ENCODE results near the gene GCM1.
A peak's percentile ranks its signal among the peaks of the same experiment; 100 is the strongest.

Gene GCM1

GRCh38 chr6:53144802-53145201 lies 3.8 kb downstream of the GCM1 start:
- no peak for DNase-seq

DNA sequence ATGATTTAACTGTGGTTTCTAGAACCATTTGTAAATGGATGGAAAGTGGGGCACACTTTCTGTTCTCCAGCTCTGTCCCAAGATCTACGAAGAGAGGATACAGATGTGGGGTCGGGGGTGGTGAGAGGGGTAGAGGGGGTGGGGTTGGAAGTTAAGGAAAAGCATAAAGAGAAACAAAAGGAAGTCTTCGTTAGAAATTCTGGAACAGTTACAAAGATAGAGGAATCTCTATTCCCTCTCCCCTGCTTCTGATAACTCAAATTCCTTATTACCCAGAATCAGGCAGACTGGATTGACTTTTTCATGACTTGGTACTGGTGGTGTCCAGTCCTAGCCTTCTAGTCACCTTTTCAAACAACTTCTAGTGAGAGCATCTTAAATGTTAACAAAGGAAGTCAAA lies 4.9 kb downstream of the GCM1 start:
- no peak for DNase-seq

DNA sequence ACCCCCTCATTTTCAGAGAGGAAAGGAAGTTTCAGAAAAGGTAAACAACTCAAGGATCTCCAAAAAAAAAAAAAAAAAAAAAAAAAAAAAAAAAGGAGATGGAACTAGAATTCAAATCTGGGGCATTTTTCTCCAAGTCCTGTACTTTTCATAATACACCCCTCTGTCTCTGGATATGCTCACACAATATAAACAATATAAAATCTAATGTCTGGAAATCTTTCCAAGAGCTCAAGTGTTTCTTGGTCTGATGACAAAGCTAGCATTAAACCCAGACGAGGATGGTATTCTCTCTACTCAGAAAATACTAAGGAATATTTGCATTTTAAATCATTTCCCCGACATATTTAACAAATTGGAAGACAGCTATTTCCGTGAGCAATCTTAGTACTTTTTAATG lies 5.8 kb downstream of the GCM1 start:
- no peak for DNase-seq

- DNase-seq = no peak
Observed at GRCh38 chr6:53139841-53140413, 8.7 kb downstream of the GCM1 start.

DNA sequence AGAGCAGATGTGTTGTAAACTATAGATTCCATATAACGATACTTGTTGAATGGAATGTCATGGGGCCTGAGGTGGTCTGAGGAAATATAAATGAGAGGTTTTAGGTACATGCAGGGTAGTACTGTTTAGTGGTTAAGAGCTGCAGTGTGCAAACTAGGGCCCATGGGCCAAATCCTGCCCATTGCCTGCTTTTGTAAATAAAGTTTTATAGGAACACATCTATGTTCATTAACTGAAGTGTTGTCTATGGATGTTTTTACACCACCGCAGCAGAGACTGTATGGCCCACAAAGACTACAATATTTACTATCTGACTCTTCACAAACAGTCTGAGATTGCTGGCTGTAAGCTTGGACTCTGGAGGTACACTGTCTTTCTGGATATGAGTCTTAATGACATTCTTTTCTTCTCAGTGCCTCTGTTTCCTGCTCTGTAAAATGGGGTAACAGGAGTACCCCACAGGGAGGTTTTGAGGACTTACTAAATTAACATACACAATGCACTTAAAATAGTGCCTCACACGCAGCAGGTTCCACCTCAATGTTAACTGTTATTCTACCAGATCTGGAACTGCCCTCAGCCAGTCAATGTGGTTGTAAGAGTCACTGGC lies 12.5 kb downstream of the GCM1 start:
- DNase-seq = no peak

DNA sequence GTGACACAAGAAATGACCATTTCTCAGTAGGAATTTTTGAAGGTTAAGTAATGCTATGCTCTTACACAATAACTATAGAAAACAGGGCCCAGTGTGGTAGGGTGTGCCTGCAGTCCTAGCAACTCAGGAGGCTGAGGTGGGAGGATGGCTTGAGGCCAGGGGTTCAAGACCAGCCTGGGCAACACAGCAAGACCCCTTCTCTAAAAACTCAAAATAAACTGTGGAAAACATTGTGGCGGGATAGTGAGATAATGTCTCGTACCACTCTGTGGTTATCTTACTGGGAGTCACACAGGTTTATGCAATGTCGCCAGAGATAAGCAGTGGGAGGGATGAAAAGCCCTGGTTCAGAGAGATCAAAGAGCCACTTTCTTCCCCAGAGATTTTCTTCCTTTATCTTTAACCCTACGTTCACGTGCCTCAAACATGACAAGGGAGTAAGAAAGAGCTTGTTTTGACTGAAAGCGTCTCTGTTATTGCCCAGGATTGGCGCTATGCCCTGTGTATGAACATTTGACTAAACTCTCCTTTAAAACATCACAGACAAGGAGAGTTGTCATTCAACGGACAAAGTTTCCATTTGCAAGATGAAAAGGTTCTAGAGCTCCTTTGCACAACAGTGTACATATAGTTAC lies 13.9 kb downstream of the GCM1 start:
- DNase-seq = no peak

GRCh38 chr6:53133961-53134360 lies 14.7 kb downstream of the GCM1 start:
- no peak for DNase-seq

- DNase-seq = no peak
Observed at GRCh38 chr6:53130569-53131290, 17.9 kb downstream of the GCM1 start.

DNA sequence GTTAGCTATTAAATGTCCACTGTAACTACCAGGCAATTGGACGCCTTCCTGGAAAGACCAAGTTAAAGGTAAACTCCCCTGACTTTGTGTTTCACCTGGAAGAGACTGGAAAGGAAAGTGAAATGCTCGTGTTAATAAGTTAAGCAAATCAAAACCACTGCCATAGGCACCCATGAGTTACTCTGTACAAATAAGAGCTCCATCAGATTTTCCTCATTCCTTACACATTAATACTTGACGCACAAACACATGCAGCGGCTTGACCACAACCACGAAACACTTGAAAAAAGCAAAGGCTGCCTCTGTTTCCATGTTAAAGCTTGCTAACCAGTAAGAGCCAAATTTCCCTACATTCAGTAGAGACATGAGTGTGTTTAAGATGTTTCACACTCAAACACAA lies 19.8 kb downstream of the GCM1 start:
- DNase-seq = no peak

- DNase-seq = no peak
Observed at GRCh38 chr6:53125276-53125675, 23.4 kb downstream of the GCM1 start.

DNA sequence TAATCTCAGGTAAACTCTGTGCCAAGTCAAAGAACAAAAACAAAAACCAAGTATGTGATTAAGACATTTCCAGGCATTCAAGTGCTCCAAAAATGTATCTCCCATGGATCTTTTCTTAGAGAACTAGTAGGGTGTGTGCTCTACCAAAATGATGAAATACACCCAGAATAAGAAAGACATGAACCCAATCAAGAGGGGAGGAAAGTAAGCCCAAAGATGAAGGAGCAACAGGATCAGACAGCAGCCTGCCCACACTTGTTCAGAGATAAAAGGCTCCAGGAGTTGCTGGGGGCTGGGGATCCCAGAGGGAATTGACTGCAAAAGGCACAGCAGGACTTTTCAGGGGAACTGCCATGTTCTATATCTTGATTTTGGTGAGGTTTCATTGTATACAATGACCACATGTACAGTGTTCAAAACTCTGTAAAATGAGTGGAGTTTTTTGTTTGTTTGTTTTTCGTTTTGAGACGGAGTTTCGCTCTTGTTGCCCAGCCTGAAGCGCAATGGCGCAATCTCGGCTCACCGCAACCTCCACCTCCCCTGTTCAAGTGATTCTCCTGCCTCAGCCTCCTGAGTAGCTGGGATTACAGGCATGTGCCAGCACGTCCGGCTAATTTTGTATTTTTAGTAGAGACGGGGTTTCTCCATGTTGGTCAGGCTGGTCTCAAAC lies 24.4 kb downstream of the GCM1 start:
- peak; percentile 2 for DNase-seq

DNA sequence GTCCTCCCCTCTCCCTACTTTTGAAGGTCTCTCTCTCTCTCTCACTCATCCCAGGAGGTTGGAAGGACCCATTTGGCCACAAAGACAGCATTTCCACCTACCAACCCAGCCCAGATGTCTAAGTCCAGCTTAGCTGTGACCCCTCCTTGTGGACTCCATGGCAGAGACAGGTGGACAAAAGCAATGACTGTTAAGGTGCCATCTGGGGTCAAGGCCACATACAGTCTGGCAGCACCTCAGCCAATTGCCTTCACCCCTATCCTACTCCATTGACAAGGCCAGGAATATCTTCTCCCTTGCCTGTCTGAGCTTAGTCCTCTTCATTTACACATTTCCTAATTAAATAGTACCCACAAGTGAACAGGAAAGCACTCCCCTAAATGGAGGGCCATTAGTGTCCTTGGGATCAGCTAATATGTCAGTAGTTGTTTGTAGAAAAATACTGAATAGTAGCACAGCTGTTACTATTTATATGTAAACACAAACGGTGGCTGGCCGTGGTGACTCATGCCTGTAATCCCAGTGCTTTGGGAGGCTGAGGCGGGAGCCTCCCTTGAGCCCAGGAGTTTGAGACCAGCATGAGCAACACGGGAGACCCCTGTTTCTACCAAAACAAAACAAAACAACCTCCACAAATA lies 28.8 kb downstream of the GCM1 start:
- DNase-seq = no peak

GRCh38 chr6:53119349-53119748 lies 29.3 kb downstream of the GCM1 start:
- no peak for DNase-seq

DNA sequence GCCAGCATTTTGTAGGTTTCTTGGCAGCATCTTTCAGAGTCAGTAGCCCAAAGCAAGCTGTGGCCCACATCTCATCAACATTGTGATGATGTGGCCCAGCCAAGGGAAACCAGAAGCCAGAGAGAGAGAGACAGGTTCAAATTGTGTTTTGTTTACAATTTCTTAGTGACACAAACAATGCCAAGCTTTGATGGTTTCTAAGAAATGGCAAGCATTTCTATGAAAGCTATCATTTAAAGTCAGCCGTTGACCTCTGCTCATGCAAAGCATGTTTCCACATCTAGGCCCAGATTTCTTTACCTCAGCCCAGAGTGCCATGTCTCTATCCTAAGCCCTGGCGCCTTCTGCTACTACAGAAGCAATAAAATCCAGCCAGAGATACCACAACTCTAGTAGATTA lies 32.9 kb downstream of the GCM1 start:
- no peak for DNase-seq

GRCh38 chr6:53115113-53115512 lies 33.5 kb downstream of the GCM1 start:
- no peak for DNase-seq

GRCh38 chr6:53113742-53114141 lies 34.9 kb downstream of the GCM1 start:
- DNase-seq = no peak

DNA sequence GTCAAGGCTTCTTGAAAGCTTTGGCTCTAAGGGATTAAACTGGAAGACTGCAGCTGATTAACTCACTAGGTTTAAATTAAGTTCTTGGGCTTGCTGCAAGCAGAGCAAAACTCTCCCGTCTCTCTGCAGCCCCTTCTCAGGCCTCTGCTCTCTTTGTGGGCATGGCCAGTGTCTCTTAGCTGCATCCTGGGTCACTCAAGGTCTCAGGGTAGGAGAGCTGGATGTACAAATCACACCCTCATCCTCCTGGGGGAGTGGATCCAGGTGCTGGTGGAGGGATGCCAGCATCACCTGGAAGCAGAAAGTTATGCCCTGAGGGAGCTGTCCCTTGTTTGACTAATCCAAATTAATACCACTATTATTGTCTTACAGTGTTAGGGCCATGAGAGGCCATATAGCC lies 35.8 kb downstream of the GCM1 start:
- no peak for DNase-seq

DNA sequence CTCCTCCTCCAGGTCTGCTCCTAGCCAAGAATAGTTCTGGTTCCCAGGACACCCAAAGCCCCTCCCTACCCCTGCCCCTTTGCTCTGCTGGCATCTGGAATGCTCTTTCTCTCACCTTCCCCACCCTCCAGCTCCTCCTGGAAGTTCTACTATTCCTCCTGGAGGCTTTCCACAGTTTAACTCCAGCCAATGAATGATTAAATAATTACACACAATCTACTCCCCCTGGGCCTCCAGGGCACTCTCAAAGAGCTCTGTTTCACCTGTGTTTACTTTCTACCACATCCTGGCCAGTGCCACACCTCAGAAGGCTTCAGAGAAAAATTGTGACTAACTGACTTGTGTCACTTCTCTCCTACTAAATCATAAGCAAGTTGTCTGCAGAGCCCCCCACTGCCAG lies 36.2 kb downstream of the GCM1 start:
- no peak for DNase-seq

- no peak for DNase-seq
Observed at GRCh38 chr6:53111865-53112264, 36.8 kb downstream of the GCM1 start.

GRCh38 chr6:53109612-53110011 lies 39.0 kb downstream of the GCM1 start:
- no peak for DNase-seq

DNA sequence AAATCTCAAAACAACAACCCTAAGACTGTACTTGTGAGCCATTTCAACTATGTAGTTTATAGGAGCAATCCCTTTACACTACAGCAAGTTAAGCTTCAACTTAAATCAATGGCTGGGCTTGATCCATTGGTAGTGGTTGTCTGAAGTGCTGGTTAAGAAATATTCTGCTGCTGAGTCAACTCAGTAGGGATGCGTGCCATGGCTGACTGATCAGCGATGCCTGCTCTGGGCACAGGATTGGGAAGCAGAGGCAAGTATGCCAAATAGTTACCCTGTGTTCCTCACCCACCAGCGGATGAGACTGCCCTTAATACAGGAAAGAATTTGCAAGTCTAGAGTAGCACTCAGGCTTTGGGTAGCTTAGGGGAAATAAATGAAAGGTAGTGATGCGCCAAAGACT lies 41.5 kb downstream of the GCM1 start:
- no peak for DNase-seq

DNA sequence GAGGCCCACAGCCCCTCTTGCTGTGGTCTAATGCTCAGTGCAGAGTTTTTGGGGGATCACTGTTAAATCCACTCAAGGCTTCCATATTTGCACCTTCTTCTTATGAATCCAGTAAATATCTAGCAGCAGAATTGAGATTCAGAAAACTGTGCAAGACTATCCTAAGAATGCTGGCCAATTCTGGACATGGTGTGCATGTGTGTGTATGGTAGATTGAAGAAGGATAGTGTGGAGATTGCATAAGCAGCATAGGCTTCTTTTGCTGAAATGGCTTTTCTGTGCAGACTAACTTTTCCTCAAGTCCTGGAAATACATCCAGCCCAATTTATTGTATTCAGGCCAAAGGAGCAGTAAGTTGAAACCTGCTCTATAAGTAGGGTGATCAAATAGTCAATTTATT lies 43.7 kb downstream of the GCM1 start:
- DNase-seq = no peak

All from NCI-H2171 (cell line).